Mesothelial cell of epicardium (in vitro differentiated cells): ENCODE measurements around the gene CECR2. TPM values are rescaled to one million over a fixed set of nuclear protein-coding genes. Genes with fewer than 3 reads are reported as not detected.

Experiments
- DNase-seq, 2 experiments: peaks; one replicate each; pipeline ENCODE4 v3.0.0; 2021; ENCODE audit warnings: low spot score in 2 of 2; ENCODE audit not compliant: unreplicated experiment in 2 of 2
- H3K27ac Mint-ChIP-seq: 2 replicates; pipeline ENCODE4 v1.8.0; 2021; ENCODE audit warnings: mixed read lengths
- H3K27me3 Mint-ChIP-seq: 2 replicates; pipeline ENCODE4 v1.8.0; 2021; ENCODE audit warnings: low read depth, mixed read lengths
- H3K36me3 Mint-ChIP-seq: 2 replicates; pipeline ENCODE4 v1.8.0; 2021; ENCODE audit warnings: mixed read lengths
- H3K4me1 Mint-ChIP-seq: 2 replicates; pipeline ENCODE4 v1.8.0; 2021; ENCODE audit warnings: mixed read lengths
- H3K4me3 Mint-ChIP-seq: 2 replicates; pipeline ENCODE4 v1.8.0; 2021; ENCODE audit warnings: mild to moderate bottlenecking, moderate library complexity, mixed read lengths
- H3K9me3 Mint-ChIP-seq: 2 replicates; pipeline ENCODE4 v1.8.0; 2021; ENCODE audit warnings: mixed read lengths
- total RNA-seq: library from RNA; stranded (reverse); gene quantifications from 3 replicates; pipeline ENCODE4 v1.2.1, GENCODE V29; 2021
- TF ChIP-seq, protein P1 (sequence below): fragments of 200-600 bp; sonication (generic); IDR thresholded peaks from one replicate; pipeline ENCODE4 v1.5.0; 2021; ENCODE audit warnings: antibody characterized with exemption; ENCODE audit not compliant: unreplicated experiment

CECR2 gene
- total RNA-seq, 1 donor from 2014 or later = 15.0 TPM

DNA sequence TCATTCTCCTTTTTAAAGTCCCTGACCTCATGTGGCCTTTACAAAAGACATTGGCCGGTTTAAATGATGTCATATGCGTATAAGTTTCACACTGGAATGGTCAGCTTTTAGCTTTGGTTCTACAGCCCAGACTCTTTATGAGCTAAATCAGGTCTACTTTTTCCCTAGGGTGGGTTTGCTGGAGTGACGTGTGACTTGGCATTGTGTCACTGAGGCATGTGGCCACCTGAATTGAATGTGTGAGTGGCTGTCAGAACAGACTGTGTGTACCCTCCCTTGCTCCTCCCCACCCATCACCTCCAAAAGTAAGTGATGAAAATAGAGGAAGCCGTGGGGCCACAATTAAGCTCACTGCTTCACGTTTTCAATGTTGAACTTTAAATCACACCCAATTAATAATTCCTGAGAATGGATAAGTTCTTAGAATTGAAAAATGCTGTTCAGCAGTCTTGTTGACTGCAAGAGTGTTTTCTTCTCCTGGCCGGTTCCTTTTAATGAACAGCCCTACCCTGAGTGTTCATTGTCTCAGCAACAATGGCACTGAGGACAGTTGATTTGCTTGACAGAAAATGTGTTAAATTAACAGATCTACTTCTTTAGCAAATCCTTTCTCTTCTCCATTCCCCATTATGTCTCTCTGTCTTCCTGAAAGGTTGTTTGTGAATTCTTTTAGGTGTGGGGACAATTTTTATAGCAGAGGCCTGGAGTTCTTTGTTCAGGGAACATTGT lies 11.3 kb downstream of the CECR2 start:
- Mint-ChIP-seq H3K4me1 (peaks cover 37% of the 10 kb centered on the region), H3K9me3 (peaks cover 11% of the 10 kb centered on the region), H3K27me3 (no peaks in the 10 kb centered on the region), H3K36me3 (peaks cover 6% of the 10 kb centered on the region), H3K27ac (peak overlapping the region; percentile 73), H3K4me3 (no peak overlapping the region)
- TF ChIP-seq, protein P1, sequence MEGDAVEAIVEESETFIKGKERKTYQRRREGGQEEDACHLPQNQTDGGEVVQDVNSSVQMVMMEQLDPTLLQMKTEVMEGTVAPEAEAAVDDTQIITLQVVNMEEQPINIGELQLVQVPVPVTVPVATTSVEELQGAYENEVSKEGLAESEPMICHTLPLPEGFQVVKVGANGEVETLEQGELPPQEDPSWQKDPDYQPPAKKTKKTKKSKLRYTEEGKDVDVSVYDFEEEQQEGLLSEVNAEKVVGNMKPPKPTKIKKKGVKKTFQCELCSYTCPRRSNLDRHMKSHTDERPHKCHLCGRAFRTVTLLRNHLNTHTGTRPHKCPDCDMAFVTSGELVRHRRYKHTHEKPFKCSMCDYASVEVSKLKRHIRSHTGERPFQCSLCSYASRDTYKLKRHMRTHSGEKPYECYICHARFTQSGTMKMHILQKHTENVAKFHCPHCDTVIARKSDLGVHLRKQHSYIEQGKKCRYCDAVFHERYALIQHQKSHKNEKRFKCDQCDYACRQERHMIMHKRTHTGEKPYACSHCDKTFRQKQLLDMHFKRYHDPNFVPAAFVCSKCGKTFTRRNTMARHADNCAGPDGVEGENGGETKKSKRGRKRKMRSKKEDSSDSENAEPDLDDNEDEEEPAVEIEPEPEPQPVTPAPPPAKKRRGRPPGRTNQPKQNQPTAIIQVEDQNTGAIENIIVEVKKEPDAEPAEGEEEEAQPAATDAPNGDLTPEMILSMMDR = no peak
- no peak for DNase-seq

DNA sequence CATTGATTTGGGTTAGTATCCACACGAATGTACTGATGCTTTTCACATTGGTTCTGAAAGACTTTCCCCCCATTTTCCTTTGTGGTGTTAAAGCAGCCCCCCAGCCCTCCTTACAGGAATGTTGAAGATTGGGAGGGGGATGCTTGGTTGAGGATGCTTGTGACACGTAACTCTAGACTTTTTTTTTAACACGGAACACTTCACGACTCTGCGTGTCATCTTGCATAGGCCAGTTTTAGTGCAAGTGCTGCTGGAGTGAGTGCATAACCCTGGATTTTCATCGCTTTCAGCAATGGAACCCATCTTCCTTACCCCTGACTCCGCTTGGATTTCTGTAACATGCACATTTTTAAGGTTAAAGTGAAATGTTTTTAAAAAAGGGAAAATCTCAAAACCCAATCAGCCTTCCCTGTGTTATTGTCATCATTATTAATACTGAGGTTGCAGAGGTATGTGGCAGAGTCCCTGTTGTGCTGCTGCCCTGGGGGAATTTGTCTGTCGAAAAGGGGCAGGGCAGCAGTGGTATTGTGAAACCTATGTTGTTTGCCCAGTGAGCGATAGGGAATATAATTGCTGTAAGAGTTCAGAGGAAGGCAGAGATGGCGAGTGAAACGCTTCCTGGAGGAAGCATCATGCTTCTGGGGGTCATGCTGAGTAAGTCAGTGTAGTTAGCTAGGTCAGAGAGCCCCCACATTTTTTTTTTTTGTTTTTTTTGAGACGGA lies 12.1 kb downstream of the CECR2 start:
- no peak for DNase-seq
- TF ChIP-seq, protein P1 = no peak
- no peak overlapping the region for H3K4me3 Mint-ChIP-seq
- H3K27ac Mint-ChIP-seq = peak overlapping the region; percentile 95
- peaks cover 34% of the 10 kb centered on the region for H3K4me1 Mint-ChIP-seq
- no peaks in the 10 kb centered on the region for H3K27me3 Mint-ChIP-seq
- peaks cover 11% of the 10 kb centered on the region for H3K9me3 Mint-ChIP-seq
- H3K36me3 Mint-ChIP-seq = peaks cover 6% of the 10 kb centered on the region

DNA sequence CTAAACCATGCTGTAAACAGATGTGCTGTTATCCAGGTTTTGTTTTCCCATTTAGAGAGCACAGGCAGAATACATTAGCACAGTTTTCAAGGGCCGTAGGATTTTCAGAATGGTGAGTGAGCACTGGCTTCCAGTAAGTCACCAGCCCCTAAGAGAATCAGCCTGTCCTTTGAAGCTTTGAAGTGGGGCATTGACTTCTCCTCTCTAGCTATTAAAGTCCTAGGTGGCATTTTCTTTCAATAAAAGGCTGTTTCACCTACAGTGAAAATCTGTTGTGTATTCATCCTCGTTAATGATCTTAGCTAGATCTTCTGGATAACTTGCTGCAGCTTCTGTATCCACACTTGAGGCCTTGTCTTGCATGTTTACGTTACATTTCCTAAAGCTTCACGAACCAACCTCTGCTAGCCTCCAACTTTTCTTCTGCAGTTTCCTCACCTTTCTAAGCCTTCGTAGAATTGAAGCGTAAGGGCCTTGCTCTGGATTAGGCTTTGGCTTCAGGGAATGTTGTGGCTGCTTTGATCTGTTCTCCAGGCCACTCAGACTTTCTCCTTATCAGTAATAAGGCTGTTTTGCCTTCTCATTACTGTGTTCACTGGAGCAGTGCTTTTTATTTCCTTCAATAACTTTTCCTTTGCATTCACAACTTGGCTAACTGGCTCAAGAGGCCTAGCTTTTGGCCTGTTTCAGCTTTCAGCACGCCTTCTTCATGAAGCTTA lies 15.5 kb downstream of the CECR2 start:
- Mint-ChIP-seq H3K4me1 (peaks cover 29% of the 10 kb centered on the region), H3K36me3 (peaks cover 6% of the 10 kb centered on the region), H3K4me3 (no peak overlapping the region)

DNA sequence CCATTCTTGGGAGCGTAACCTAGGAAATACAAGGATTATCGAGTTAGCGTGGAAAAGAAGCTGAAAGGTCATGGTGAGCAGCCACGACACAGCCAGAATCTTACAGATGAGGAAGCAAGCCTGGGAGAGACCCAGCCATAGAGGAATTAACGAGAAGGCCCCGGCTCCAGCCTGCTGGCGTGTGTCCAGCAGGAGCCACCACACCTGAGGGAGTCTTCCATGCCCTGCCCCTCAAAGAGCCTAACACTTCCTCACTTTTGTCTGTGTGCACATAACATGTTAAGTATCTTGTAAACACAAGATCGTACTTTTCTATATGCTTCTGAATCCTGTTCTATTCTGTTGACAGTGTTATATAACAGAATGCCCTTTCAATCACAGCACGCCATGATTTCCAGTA lies 18.1 kb downstream of the CECR2 start:
- Mint-ChIP-seq H3K36me3 (peaks cover 6% of the 10 kb centered on the region), H3K27ac (peak overlapping the region; percentile 71), H3K4me1 (peaks cover 8% of the 10 kb centered on the region), H3K9me3 (peaks cover 11% of the 10 kb centered on the region), H3K27me3 (no peaks in the 10 kb centered on the region), H3K4me3 (no peak overlapping the region)
- no peak for DNase-seq
- TF ChIP-seq, protein P1 = no peak

More for the DNA sequence above, 15.5 kb downstream of the CECR2 start:
- H3K9me3 Mint-ChIP-seq = peaks cover 11% of the 10 kb centered on the region
- H3K27ac Mint-ChIP-seq = no peak overlapping the region
- TF ChIP-seq, protein P1 = no peak
- no peaks in the 10 kb centered on the region for H3K27me3 Mint-ChIP-seq
- DNase-seq = no peak

DNA sequence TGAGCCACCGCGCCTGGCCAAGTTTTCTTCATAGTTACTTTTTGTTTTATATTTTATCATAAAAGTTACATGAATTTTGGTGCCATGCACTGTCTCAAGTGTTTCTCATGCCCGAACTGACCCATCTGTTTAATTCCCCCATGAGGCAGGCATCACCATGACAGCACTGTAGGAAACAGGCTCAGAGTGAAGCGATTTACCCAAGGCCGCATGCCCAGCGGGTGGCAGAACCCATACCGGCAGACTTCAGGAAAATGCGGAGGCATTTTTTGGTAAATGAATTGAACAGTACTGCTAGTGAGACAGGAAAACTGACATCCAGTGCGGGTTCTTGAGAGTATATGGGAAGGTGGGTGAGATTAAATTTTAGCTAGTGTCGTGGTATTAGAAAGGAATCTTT lies 19.0 kb downstream of the CECR2 start:
- H3K27ac Mint-ChIP-seq = no peak overlapping the region
- TF ChIP-seq, protein P1 = no peak
- peaks cover 9% of the 10 kb centered on the region for H3K9me3 Mint-ChIP-seq
- no peak for DNase-seq
- H3K4me1 Mint-ChIP-seq = peaks cover 8% of the 10 kb centered on the region
- no peaks in the 10 kb centered on the region for H3K27me3 Mint-ChIP-seq
- H3K36me3 Mint-ChIP-seq = peaks cover 6% of the 10 kb centered on the region
- H3K4me3 Mint-ChIP-seq = no peak overlapping the region
